Heart right ventricle (tissue), 16 donors: ENCODE measurements around the gene FOLR3. TPM values are rescaled to one million over a fixed set of nuclear protein-coding genes. Genes with fewer than 3 reads are reported as not detected.

Experiments
- ATAC-seq, 8 donors: fragments of 200-7000 bp; cut with Tn5 transposase; one replicate each; pipeline ENCODE4 v1.9.1; 2020; ENCODE audit warnings: mild to moderate bottlenecking in 8 of 8, moderate library complexity in 8 of 8, moderate number of reproducible peaks in 1 of 8
- DNase-seq, 2 donors: peaks; one replicate each; pipeline ENCODE4 v3.0.0-alpha.2; 2020
- H3K27ac ChIP-seq, 10 donors: fragments of 200-600 bp; sonication (generic) in 2 of 10; one replicate each; pipeline versions ENCODE4 v1.5.0 to v1.8.0; 2020 to 2022; ENCODE audit warnings: mild to moderate bottlenecking in 3 of 10
- H3K27me3 ChIP-seq, 7 donors: fragments of 200-600 bp; one replicate each; pipeline ENCODE4 v1.8.0; 2021 to 2022; ENCODE audit warnings: mild to moderate bottlenecking in 2 of 7
- H3K36me3 ChIP-seq, 9 donors: fragments of 200-600 bp; sonication (generic) in 1 of 9; one replicate each; pipeline versions ENCODE4 v1.5.0 to v1.8.0; 2020 to 2022; ENCODE audit warnings: mild to moderate bottlenecking in 2 of 9
- H3K4me1 ChIP-seq, 9 donors: fragments of 200-600 bp; sonication (generic) in 1 of 9; one replicate each; pipeline versions ENCODE4 v1.5.0 to v1.8.0; 2020 to 2022; ENCODE audit warnings: mild to moderate bottlenecking in 4 of 9
- H3K4me3 ChIP-seq, 10 donors: fragments of 200-600 bp; sonication (generic) in 2 of 10; one replicate each; pipeline versions ENCODE4 v1.5.0 to v1.8.0; 2020 to 2022; ENCODE audit warnings: mild to moderate bottlenecking in 7 of 10, moderate library complexity in 2 of 10
- H3K9me3 ChIP-seq, 11 donors: fragments of 200-600 bp in 10 of 11; sonication (generic) in 2 of 11; one replicate each; pipeline versions ENCODE4 v1.5.0 to v1.8.0; 2013 to 2022; ENCODE audit warnings: mild to moderate bottlenecking in 2 of 11, control low read depth in 1 of 11, moderate library complexity in 1 of 11
- WGBS, 2 donors: extraction: QIAGEN DNeasy Blood & Tissue Kit; methylation state at CpG; one replicate each; pipeline ENCODE4 v1.1.7; 2013; ENCODE audit warnings: inconsistent platforms in 1 of 2; 5-methylcytosine and 5-hydroxymethylcytosine counted together
- intact Hi-C, 10 donors: fragments of 100-400 bp; cut with DNase I; formaldehyde crosslinking; loops; one replicate each; pipeline versions ENCODE4 v1.11.1 to v1.14.2; 2022
- polyA plus RNA-seq, 2 donors: library from polyadenylated mRNA; stranded (reverse); fragments of 200-250 nt; gene quantifications; one replicate each; pipeline ENCODE4 v1.2.3, GENCODE V29; 2013
- total RNA-seq, 10 donors: library from RNA; stranded (reverse); fragmentation: NEBNext Ultra II Directional in 3 of 10; extraction: Animal tissue kit (Norgen Biotek cat#: 25700) in 3 of 10; gene quantifications; one replicate each; pipeline versions ENCODE4 v1.2.1 to v1.2.4, GENCODE V29; 2021 to 2023
- TF ChIP-seq, protein P1 (sequence below), 9 donors: fragments of 200-600 bp; sonication (generic) in 2 of 9; IDR thresholded peaks; one replicate each; pipeline versions ENCODE4 v1.5.0 to v1.8.0; 2021 to 2022; ENCODE audit warnings: antibody characterized with exemption in 9 of 9, mild to moderate bottlenecking in 5 of 9, moderate library complexity in 1 of 9
- donor health status: Arrhythmogenic right ventricular cardiomyopathy.
- donor health status: ischemic (EF 13 %, LVEDD 7.1; RV severe dilation, severe dysfunction).
- donor health status: healthy with polysubstance abuse.
- donor health status: DM: no; HTN: yes; CAD: no.
- donor health status: DM: no; HTN: no; CAD: no.
- donor health status: ischemic (EF 25% LVEDD 6.9; RV normal size, moderate dysfunction).
- donor health status: ischemic (EF 25% LVEDD 5.7; RV mildly dilated, moderate dysfunction).
- donor health status: healthy.
- donor health status: DM: yes; HTN: yes; CAD: no.
- donor health status: Ischemic cardiomyopathy.
- donor health status: ischemic (EF 35%, LVEDD 5.7; RV mildly dilated, moderate dysfunction).
- donor health status: nonischemic (EF 11% LVEDD 7.7; RV severe dilation, severe dysfunction).
- donor health status: DM: yes; HTN: yes; CAD: no.
- donor health status: PGD.
- donor health status: ischemic (EF 29% LVEDD 5.4; RV normal size, mild dysfunction).
- donor health status: nonischemic (EF 23%, LVEDD 6.1; RV moderate dilation, normal function).

The FOLR3 gene
- total and polyA plus RNA-seq, 12 donors: 0.23 to 1.1 (median 0.63) TPM; not detected in 8

DNA sequence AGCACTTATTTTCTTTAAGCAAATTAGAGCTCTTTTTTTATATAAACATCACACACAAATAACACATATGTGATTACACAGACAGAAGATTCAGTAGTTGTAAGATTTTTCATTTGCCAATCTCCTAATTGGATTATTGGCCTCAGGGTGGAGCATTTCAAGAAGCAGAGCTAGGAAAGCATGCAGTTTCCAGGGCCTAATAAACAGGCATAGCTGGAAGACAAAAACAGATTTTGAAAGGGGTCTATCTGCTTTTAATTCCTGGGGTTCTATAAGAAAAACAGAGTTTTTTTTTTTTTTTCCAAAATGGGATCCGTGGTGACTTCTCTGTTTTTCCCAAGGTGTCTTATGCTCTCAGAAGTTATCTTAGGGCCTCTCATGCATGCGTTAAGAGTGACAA, 7.6 kb upstream of the FOLR3 start:
- 53 to 60% methylated on average over 2 of the region's 2 CpGs for WGBS, 2 donors
- DNase-seq: no peak
- Histone ChIP-seq H3K27me3 (peaks cover 0 to 9% (median 0%) of the 10 kb centered on the region in 7 donors), H3K9me3 (peaks cover 0 to 9% (median 0%) of the 10 kb centered on the region in 11 donors), H3K4me1 (peaks cover 0 to 19% (median 0%) of the 10 kb centered on the region in 9 donors), H3K36me3 (no peaks in the 10 kb centered on the region), H3K27ac (no peak overlapping the region), H3K4me3 (no peak overlapping the region)
- TF ChIP-seq, protein P1, sequence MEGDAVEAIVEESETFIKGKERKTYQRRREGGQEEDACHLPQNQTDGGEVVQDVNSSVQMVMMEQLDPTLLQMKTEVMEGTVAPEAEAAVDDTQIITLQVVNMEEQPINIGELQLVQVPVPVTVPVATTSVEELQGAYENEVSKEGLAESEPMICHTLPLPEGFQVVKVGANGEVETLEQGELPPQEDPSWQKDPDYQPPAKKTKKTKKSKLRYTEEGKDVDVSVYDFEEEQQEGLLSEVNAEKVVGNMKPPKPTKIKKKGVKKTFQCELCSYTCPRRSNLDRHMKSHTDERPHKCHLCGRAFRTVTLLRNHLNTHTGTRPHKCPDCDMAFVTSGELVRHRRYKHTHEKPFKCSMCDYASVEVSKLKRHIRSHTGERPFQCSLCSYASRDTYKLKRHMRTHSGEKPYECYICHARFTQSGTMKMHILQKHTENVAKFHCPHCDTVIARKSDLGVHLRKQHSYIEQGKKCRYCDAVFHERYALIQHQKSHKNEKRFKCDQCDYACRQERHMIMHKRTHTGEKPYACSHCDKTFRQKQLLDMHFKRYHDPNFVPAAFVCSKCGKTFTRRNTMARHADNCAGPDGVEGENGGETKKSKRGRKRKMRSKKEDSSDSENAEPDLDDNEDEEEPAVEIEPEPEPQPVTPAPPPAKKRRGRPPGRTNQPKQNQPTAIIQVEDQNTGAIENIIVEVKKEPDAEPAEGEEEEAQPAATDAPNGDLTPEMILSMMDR (IDR thresholded peaks at IDR 0.05): no peak
- intact Hi-C loops: no loop called here
- no peak for ATAC-seq

DNA sequence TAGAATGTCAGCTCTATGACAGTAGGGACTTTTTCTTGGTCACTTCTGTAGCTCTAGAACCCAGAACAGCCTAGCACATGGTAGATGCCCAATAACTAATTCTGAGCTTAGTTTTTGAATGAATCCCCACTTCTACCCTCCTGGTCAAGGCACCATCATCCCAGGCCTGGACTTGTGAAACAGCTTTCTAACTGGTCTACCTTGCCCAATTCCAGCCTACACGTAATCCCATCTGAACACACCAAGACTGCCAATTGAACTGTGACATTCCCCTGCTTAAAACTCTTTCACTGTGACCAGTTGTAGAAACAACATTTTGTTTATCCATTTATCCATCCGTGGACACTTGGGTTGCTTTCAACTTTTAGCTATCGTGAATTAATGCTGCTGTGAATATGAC, 6.1 kb upstream of the FOLR3 start:
- Histone ChIP-seq H3K27ac (no peak overlapping the region), H3K4me1 (peaks cover 0 to 16% (median 0%) of the 10 kb centered on the region in 9 donors), H3K9me3 (peaks cover 0 to 9% (median 0%) of the 10 kb centered on the region in 11 donors), H3K36me3 (no peaks in the 10 kb centered on the region), H3K27me3 (peaks cover 0 to 9% (median 0%) of the 10 kb centered on the region in 7 donors), H3K4me3 (no peak overlapping the region)
- DNase-seq: no peak
- WGBS, 2 donors: 76 to 87% methylated on average over 3 of the region's 3 CpGs
- intact Hi-C loops: no loop called here
- TF ChIP-seq, protein P1 (IDR thresholded peaks at IDR 0.05): no peak
- ATAC-seq: no peak

DNA sequence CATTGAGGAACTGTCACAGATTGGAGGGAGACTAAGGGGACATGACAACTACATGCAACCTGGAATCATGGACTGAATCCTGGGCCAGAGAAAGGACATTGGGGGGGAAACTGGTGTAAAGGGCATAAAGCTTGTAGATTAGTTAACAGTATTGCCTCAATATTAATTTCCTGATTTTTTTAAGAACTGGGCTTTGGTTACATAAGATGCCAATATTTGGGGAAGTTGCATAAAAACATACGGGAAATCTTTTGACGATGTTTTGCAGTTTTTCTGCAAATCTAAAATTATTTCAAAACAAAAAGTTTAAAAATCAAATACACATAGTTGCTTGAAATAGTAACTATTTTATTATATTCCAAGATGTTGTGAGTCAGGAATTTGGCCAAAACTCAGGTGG, 2.9 kb upstream of the FOLR3 start:
- intact Hi-C loops: no loop called here
- ATAC-seq: no peak
- WGBS, 2 donors: 82 to 96% methylated on average over 2 of the region's 2 CpGs

DNA sequence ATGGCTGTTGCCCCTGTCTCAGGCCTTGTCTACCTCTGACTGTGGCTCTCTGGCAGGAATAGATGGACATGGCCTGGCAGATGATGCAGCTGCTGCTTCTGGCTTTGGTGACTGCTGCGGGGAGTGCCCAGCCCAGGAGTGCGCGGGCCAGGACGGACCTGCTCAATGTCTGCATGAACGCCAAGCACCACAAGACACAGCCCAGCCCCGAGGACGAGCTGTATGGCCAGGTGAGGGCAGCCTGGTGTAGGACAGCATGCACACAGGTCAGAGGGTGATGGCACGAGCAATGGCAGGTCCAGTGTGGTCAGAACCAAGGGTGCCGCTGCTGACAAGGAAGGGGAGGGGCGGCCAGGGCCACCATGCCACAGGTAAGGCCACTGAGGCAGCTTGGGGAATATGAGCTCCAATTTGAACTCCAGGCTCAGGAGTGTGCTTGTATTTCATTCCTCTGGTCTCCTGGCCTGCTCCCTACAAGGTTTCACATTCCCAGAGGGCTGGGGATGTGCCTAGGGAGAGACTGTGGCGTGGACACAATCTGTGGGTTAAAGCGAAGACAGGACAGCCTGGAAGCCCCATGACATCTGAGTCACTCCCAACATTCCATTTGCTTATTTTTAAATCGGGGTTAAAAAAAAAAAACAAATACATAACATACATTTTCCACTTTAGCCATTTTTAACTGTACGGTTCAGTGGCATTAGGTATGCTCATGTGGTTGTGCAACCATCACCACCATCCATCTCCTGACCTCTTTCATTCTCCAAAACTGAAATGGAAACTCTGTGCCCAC, 562 bp downstream of the FOLR3 start:
- no peak for DNase-seq
- Histone ChIP-seq H3K4me3 (peak overlapping the region in 1 of 10 donors; percentile 36), H3K27me3 (peaks cover 0 to 3% (median 0%) of the 10 kb centered on the region in 7 donors), H3K36me3 (no peaks in the 10 kb centered on the region), H3K27ac (peak overlapping the region in 1 of 10 donors; percentile 84), H3K4me1 (peaks cover 0 to 25% (median 0%) of the 10 kb centered on the region in 9 donors), H3K9me3 (no peaks in the 10 kb centered on the region)
- intact Hi-C loops: no loop called here
- 86 to 91% methylated on average over 14 of the region's 14 CpGs for WGBS, 2 donors
- peak in 1 of 8 donors; percentile 22 for ATAC-seq
- TF ChIP-seq, protein P1 (IDR thresholded peaks at IDR 0.05): no peak

More for the DNA sequence above, 2.9 kb upstream of the FOLR3 start:
- Histone ChIP-seq H3K4me1 (peaks cover 0 to 25% (median 0%) of the 10 kb centered on the region in 9 donors), H3K27ac (peak overlapping the region in 1 of 10 donors; percentile 84), H3K4me3 (no peak overlapping the region), H3K27me3 (peaks cover 0 to 9% (median 0%) of the 10 kb centered on the region in 7 donors), H3K36me3 (no peaks in the 10 kb centered on the region), H3K9me3 (peaks cover 0 to 9% (median 0%) of the 10 kb centered on the region in 11 donors)
- no peak for DNase-seq
- TF ChIP-seq, protein P1 (IDR thresholded peaks at IDR 0.05): no peak
